ENCODE results near the gene MRC1.

DNA sequence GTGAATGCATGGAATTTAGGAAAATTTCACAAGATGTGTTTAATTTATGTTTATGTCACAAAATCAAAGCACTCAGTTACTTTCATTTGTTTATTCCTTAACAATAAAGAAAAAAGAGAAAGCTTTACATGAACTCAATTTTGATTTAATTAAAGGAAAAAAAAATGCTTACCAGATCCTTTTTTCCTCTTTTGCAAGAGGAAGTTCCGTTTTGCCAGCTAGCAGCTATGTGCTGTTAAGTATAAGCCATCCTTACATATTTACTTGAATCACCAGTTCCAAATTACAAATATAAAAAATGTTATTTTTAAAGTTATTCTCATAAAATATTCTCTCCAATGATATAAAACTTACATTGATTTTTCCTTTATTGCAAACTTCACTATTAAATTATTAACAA, 12.7 kb downstream of the MRC1 start:
- TF ChIP-seq ZNF101 (CRISPR knock-in tag; IDR thresholded peaks at IDR 0.05; ENCODE audit: borderline replicate concordance, low read depth) (no peak), DMAP1 (CRISPR knock-in tag; IDR thresholded peaks at IDR 0.05) (no peak)
- TF ChIP-seq, protein P1, sequence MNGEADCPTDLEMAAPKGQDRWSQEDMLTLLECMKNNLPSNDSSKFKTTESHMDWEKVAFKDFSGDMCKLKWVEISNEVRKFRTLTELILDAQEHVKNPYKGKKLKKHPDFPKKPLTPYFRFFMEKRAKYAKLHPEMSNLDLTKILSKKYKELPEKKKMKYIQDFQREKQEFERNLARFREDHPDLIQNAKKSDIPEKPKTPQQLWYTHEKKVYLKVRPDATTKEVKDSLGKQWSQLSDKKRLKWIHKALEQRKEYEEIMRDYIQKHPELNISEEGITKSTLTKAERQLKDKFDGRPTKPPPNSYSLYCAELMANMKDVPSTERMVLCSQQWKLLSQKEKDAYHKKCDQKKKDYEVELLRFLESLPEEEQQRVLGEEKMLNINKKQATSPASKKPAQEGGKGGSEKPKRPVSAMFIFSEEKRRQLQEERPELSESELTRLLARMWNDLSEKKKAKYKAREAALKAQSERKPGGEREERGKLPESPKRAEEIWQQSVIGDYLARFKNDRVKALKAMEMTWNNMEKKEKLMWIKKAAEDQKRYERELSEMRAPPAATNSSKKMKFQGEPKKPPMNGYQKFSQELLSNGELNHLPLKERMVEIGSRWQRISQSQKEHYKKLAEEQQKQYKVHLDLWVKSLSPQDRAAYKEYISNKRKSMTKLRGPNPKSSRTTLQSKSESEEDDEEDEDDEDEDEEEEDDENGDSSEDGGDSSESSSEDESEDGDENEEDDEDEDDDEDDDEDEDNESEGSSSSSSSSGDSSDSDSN (CRISPR knock-in tag; IDR thresholded peaks at IDR 0.05): no peak

Data from HepG2 (cell line).